IPS DF 19.7 (cell line): ENCODE measurements around the gene SMS.

Experiments used
- DNase-seq: peaks from one replicate; pipeline ENCODE4 v3.0.0-alpha.2; 2013; ENCODE audit warnings: low read depth, low spot score

The SMS gene

DNA sequence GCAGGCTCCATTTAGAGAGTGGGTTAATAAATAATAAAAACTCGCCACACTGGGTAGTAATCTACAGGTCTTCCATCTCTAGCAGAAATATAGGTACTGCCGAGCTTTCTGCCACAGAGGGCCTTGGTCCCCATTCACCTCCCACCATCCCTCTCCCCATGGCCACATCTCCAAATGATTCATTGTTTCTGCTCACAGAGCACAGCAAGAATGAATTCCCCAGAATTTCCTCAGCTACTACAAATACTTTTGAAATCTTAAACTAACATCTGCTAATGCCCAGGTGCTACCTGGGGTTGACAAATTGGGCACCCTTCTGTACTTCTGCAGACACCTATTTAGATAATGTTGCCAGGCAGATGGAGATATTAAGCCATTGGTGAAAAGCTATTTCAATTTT lies 96.7 kb downstream of the SMS start:
- DNase-seq: no peak

- no peak for DNase-seq
These were observed 97.5 kb downstream of the SMS start for GRCh38 chrX:22037911-22038537.

DNA sequence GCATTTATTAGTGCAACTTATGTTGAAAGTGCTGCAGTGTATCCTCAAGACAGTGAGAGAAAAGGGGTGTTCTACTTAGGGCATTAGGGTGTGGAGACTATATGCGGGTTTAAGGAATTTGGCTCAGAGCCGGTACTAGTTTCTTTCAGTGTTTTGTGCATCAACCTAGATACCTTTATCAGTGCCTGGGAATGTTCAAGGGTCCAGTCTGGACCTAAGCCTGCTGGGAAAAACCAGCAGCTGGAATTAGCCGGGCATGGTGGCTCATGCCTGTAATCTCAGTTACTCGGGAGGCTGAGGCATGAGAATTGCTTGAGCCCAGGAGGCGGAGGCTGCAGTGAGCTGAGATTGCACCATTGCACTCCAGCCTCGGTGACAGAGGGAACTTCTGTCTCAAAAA lies 99.0 kb downstream of the SMS start:
- no peak for DNase-seq

DNA sequence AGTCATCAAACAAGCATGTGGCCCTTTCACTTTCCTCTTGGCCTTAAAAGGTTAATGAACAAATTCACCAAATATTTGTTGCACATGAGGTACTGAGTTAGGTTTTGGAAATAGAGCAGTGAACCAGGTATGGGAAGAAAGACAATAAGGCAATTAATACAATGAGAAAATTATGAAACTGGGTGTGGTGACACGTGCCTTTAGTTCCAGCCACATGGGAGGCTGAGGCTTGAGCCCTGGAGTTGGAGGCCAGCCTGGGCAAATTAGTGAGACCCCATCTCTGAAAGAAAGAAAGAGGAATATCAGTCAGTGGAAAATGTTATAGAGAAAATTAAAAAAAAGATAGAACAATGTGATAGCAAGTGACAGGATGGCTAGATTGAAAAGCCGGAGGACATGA lies 99.7 kb downstream of the SMS start:
- no peak for DNase-seq

DNA sequence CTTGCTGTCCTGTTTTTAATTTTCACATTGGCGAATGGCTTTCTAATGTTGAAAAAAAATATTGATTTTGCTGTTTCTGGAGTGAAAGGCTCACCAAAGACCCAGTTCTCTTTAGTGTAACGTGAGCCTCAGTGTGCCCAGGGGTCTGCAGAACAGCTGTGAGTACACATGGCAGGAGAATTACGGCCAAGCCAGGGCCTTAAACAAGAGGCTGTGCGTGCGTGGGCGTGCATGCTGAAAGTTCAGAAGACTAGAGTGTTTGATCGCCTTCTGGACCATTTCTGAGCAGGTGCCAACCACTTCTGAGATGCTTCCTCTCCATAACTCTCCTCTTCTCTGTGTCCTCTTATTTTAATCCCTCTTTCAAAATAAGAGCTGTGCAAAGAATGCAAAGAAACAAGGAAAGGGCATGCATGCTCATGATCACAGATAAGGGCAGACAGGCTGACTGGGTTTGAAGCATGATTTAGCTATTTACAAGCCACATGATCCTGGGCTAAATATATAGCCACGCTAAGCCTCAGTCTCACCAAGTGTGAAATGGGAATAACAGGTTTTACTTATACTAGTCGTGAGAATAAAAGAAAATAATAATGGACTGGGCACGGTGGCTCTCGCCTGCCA lies 101.5 kb downstream of the SMS start:
- no peak for DNase-seq

- DNase-seq: no peak
These were observed 103.4 kb downstream of the SMS start for GRCh38 chrX:22043872-22044271.
